ENCODE measurements around the gene KATNBL1. TPM values are rescaled to one million over a fixed set of nuclear protein-coding genes. Genes with fewer than 3 reads are reported as not detected.

KATNBL1 gene
- total and polyA plus RNA-seq, 9 of the 15 experiments (the other 6 are each of a cell fraction or from before 2014, with no cell fraction given): 6.6 to 46.0 (median 24.0) TPM

GRCh38 chr15:34203936-34204335, 6.0 kb downstream of the KATNBL1 start:
- H2AFZ ChIP-seq (ENCODE audit: low read depth, low read length): no peak overlapping the region
- H3K27me3 ChIP-seq (ENCODE audit: control insufficient read depth in 2 of 2, insufficient read depth in 2 of 2, low read length in 2 of 2): no peaks in the 10 kb centered on the region
- POLR2A ChIA-PET: interaction anchor here (1.1 kb wide), 1 partner anchor 30 kb away, joined by 3 read pairs; no protein-coding TSS in a partner anchor
- no peak overlapping the region for H3K4me3 ChIP-seq
- BruUV-seq (replicated peaks): no TSS peak
- no peak overlapping the region for H3K27ac ChIP-seq (ENCODE audit: extremely low read depth, low read depth, low read length)
- CTCF ChIA-PET (ENCODE audit: low intra/inter-chr PET ratio): no interaction called here
- WGBS (ENCODE audit: insufficient coverage, low coverage, missing lambda C conversion rate): 100% methylated on average over 1 of the region's 1 CpG
- no peak for ATAC-seq
- peak; percentile 15 for FAIRE-seq
- H3K9me3 ChIP-seq (replicated peaks; ENCODE audit: control insufficient read depth, insufficient read depth, low read depth, low read length): no peaks in the 10 kb centered on the region
- no peaks in the 10 kb centered on the region for H3K9me1 ChIP-seq (ENCODE audit: control insufficient read depth, insufficient read depth, low read length)
- H3K4me1 ChIP-seq (replicated peaks in 1 of 2; ENCODE audit: control insufficient read depth in 2 of 2, insufficient read depth in 2 of 2, low read length in 2 of 2): no peaks in the 10 kb centered on the region
- no peaks in the 10 kb centered on the region for H4K20me1 ChIP-seq (replicated peaks; ENCODE audit: control insufficient read depth, insufficient read depth, low read length)
- no peak for DNase-seq (ENCODE audit: extremely low read depth in 1 of 4, low spot score in 3 of 4)
- peaks cover 12% of the 10 kb centered on the region for H3K36me3 ChIP-seq (ENCODE audit: control insufficient read depth, insufficient read depth, low read length)
- intact Hi-C loops (cut with micrococcal nuclease): no loop called here
- H3K79me2 ChIP-seq (ENCODE audit: control insufficient read depth, insufficient read depth, low read length): peaks cover 61% of the 10 kb centered on the region
- H3K4me2 ChIP-seq (ENCODE audit: insufficient read depth, low read length): no peak overlapping the region
- TF ChIP-seq ZNF780A (CRISPR knock-in tag; IDR thresholded peaks at IDR 0.05) (no peak), ZBTB33 (CRISPR knock-in tag; IDR thresholded peaks at IDR 0.05) (no peak), ZBTB43 (CRISPR knock-in tag; IDR thresholded peaks at IDR 0.05) (no peak), CCAR2 (IDR thresholded peaks at IDR 0.05; ENCODE audit: low read depth, low read length) (no peak), ZNF140 (CRISPR knock-in tag; IDR thresholded peaks at IDR 0.05) (no peak), E2F4 (CRISPR knock-in tag; IDR thresholded peaks at IDR 0.05; ENCODE audit: low read depth) (no peak), TEAD2 (tag; IDR thresholded peaks at IDR 0.05) (no peak), NEUROD1 (IDR thresholded peaks at IDR 0.05; ENCODE audit: borderline replicate concordance, low read depth, low read length, partially characterized antibody) (no peak), ZNF232 (CRISPR knock-in tag; IDR thresholded peaks at IDR 0.05) (no peak), ARNT (IDR thresholded peaks at IDR 0.05) (no peak), YBX1 (IDR thresholded peaks at IDR 0.05) (no peak), NCOA6 (IDR thresholded peaks at IDR 0.05) (no peak), TCF3 (CRISPR knock-in tag; IDR thresholded peaks at IDR 0.05) (no peak), ZSCAN32 (CRISPR knock-in tag; IDR thresholded peaks at IDR 0.05) (no peak), PHB (CRISPR knock-in tag; IDR thresholded peaks at IDR 0.05) (no peak), HMG20B (CRISPR knock-in tag; IDR thresholded peaks at IDR 0.05) (no peak), ZNF282 (CRISPR knock-in tag; IDR thresholded peaks at IDR 0.05) (no peak), SUPT5H (IDR thresholded peaks at IDR 0.05) (no peak)
- in situ Hi-C loops (cut with MboI): no loop called here
- no peak overlapping the region for H3K9ac ChIP-seq (ENCODE audit: insufficient read depth in 1 of 2, low read depth in 2 of 2, low read length in 2 of 2)

Data from K562 (cell line).